GM08714 (cell line): ENCODE results near the gene TARBP1.

ENCODE experiments used
- H3K4me3 ChIP-seq: fragments of 200-500 bp; sonication (Bioruptor generic); 2 replicates; pipeline ENCODE4 v1.5.1; 2014; ENCODE audit warnings: mild to moderate bottlenecking, low read length, inconsistent platforms
- ZNF274 ChIP-seq: IDR thresholded peaks from 2 replicates; pipeline ENCODE4 v1.6.1; 2012; ENCODE audit warnings: mild to moderate bottlenecking, low read depth, low read length

TARBP1 gene

DNA sequence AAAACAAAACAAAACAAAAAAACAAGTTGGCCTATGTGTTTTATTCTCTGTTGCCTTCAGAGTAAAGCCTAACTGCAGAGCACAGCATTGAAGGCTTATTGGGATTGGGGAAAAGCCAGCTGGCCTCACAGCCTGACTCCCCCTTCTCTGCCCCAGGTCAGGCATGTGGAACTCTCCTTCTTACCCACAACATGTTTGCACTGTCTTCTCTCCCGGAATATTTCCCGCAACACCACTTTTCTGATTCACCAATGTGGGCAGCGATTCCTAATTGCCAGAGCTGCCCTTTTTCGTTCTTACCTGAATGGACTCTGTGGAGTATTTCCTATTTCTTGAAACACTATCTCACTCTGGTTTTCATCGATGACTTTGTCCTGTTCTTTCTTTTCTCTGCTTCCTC is 2.8 kb upstream of the TARBP1 start:
- TF ChIP-seq ZNF274: no peak
- H3K4me3 ChIP-seq: no peak overlapping the region

DNA sequence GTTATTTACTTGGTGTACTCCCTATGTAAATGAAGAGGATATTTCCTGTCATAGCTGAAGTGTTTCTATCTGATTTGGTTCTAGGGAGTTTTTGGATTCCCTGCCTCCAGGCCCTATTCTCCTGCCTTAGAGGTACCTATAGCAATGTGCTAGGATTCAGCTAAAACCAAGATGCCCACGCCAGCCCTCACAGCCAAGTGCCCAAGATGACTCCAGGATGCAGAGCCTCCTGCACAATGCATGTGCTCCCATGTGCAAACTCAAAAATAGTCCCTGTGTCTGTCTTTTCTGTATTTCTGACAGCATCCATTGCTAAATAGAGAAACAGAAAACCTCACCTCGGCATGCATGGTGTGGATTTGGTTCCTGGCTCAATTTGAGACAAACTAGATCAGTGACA is 887 bp upstream of the TARBP1 start:
- no peak overlapping the region for H3K4me3 ChIP-seq
- no peak for TF ChIP-seq ZNF274

DNA sequence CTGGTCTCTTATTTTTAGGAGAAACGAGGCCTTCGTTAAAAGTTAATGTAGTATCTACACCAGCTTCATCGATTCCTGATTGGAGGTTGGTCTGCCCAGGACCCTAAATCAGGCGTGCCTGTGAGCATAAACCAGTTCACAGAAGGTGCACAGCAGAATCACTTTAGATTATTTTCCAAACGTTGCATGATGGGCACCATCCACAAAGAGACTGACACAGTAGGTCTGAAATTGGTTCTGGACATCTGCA is 256 bp upstream of the TARBP1 start:
- TF ChIP-seq ZNF274: no peak
- H3K4me3 ChIP-seq: peak overlapping the region; percentile 92; the same call in 1 of the 2 replicates

DNA sequence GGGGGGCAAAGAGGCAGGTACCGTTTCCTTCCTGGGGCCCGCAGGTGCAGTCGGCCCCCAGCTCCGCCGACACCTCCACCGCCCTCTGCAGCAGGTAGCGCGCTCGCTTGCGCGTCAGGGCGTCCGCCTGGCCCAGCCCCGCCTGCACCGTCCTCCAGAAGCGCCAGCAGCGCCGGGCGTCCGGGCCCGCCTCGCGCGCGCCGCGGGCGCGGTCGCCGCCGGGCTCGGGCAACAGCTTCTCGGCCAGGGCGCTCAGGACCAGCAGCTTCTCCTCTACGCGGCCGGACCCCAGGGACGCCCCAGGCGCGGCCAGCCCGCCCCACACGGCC is 863 bp downstream of the TARBP1 start:
- TF ChIP-seq ZNF274: no peak
- peak overlapping the region; percentile 92 for H3K4me3 ChIP-seq

DNA sequence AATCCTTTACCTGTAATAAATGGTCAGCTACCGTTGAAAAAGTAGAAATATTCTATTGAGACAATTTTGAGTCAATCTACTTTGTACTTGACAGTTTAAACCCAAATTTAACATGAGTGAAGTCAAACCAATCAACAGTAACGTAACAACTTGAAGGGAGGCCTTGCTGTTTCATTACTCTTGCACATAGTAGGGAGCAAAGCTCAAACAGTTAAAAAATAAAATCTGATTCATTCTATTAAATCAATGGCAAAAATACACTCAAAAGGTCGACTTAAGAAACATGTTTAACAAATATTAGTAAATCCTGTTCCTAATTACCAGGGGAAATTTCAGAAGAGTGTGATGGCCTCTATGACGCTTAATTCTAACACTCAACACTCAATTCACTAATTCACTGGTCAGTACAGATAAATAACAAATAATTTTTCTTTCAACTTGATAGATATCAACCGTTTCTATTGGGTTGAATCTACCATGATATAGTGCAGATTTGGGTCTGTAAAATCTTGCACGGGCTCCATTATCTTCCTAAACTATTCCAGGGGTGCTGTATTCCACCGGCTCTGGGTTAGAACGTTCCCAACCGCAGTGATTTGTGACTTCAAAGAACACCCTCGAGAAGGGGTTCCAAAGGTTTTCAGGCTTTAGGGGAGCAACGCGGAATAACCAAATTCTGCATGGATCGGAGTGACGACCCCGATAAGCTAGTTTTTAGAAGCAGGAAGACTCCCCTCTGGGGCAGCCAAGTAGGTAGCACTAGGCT is 1.4 kb downstream of the TARBP1 start:
- H3K4me3 ChIP-seq: peak overlapping the region; percentile 92
- no peak for TF ChIP-seq ZNF274

DNA sequence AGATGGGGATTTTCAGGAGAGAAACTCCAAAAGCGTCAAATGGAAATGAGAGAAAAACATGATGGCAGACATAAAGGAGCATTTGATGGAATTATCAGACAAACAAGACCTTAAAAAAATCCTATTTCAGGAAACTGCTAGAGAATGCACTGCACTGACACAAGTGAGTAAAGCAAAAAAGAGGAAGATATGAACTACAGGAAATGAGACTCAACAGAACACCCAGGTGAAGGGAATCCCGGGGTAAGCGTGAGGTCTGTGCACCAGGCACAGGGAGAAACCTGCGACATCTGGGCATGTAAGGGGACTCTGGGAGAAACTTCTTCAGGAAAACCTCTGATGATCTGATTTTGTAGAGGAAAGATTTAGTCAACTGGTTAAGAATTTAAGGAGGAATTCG is 2.8 kb downstream of the TARBP1 start:
- no peak for TF ChIP-seq ZNF274
- H3K4me3 ChIP-seq: peak overlapping the region; percentile 51

DNA sequence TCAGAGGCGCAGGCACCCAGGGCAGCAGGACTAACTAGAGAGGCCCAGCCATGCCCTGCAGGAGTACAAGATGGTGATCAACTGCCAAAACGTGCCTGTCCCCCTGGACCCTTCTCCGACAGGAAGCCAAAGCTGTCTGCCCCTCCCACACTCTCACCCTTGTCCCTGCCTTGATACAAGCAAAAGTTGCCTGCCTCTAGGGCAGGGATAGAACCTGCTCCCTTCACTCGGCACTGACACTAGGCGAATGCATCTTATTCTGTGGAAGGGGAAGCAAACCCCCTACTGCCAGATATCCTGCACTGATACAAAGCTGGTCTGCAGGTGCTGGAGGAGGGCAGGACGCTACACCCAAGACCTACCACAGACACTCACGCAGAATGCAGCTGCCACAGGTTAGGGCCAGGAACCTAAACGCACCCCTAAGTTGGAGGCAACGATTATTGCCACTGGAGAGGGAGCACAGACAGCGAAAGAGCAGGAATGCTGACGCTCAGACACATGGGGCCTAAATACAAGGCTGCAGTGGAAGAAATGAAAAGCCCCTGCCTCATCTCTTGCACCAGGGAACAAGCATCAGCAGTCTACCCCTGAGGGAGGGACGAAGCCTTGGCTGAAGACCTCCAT is 3.7 kb downstream of the TARBP1 start:
- peak overlapping the region; percentile 37; the same call in 1 of the 2 replicates for H3K4me3 ChIP-seq

DNA sequence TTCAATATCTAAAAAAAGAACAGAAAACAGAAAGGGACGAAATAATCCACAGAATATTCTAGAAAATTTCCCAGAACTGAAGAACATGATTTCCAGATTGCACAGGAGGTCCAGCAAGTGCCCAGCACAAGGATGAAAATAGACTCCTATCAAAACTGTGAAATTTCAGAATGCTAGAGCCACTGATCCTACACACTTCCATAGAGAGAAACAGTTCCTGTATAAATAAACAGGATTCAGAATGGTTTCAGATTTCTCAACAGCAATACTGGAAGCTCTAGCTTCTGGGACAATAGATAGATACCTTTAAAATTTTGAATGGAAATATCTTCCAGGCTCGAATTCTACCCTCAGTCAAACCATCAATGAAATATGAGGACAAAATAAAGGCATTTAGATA is 4.6 kb downstream of the TARBP1 start:
- H3K4me3 ChIP-seq: no peak overlapping the region
- no peak for TF ChIP-seq ZNF274

More for the DNA sequence above, 3.7 kb downstream of the TARBP1 start:
- no peak for TF ChIP-seq ZNF274

DNA sequence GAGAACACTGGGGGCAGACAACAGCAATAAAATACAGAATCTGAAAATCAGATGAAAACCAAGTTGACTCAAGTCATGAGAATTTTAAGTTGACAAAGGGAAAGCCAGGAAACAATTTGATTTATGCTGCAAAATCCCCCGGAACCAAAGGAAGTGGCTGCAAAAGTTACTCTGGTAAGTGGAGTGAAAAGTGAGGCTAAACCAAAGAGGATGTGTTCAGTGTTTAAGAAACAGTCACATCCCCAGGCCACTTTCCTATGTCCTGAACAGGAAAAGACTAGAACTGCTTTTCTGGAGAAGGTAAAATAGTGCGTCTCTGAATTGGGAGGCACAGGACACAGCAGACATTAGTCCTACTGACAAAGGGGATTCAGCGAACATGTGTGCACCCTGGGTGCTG is 5.9 kb downstream of the TARBP1 start:
- TF ChIP-seq ZNF274: no peak

DNA sequence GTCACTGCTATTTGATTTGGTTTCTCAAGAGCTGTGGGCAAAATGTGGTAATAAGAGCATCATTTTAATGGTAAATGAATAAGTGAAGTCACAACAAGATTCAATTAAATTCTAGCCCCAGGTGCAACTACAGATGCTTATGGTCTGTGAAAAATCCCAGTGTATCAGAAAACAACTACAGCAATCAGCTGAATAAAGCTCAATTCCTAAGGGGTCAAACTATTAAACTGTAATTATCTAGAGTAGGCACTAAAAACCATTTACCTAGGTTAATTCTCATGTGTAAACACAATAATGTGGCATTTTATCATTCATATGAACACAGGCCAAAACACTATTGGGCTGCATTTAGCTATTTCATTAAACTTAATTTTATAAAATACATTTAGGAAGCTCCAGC is 9.6 kb downstream of the TARBP1 start:
- no peak overlapping the region for H3K4me3 ChIP-seq
- TF ChIP-seq ZNF274: no peak

More for the DNA sequence above, 5.9 kb downstream of the TARBP1 start:
- H3K4me3 ChIP-seq: peak overlapping the region; percentile 14; the same call in 1 of the 2 replicates

DNA sequence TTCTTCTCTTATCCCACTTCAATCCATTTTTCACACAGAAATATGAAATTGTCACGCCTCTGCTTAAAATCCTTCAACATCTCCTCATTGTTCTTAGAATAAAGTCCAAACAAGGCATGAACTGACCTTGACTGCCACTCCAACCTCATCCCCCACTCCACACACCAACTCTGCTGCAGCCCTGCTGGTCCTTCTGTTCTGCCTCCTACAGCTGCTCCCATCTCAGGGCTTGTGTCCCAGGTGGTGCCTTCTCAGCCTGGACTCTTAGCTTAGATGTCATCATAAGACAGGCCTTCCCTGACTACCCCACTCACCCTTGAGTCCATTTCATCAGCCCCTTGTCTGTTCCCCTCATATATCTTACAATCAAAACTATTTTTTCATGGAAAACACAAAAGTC is 10.4 kb downstream of the TARBP1 start:
- TF ChIP-seq ZNF274: no peak
- no peak overlapping the region for H3K4me3 ChIP-seq

DNA sequence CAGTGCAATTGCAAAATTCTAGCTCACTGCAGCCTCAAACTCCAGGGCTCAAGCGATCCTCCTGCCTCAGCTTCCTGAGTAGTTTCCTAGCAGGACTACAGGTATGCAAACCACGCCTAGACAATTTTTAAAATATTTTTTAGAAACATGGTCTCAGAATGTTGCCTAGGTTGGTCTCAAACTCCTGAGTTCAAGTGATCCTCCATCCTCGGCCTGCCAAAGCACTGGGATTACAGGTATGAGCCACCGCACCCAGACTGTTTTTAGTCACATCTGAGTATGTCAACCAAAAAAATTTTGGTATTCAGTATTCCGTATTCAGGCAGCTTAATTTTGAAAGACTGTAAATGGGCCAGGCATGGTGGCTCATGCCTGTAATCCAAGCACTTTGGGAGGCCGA is 11.2 kb downstream of the TARBP1 start:
- H3K4me3 ChIP-seq: no peak overlapping the region
- no peak for TF ChIP-seq ZNF274

DNA sequence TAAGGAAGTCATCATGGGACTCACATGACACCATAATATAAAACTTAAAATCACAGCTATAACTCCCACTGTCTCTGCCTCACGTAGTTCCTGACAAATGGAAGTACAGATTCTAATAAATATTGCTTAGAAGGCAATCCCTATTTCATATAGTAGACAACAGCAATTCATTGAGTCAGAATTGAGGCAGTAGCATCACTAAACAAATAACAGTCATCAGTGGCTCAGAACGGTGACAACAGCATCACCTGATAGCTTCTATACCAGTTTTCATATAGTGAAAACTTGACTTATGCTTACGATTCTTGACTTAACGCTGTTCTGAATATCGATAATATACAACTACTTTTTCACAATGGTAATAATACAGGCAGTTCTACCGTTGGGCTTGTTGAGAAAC is 12.0 kb downstream of the TARBP1 start:
- no peak overlapping the region for H3K4me3 ChIP-seq
- no peak for TF ChIP-seq ZNF274

DNA sequence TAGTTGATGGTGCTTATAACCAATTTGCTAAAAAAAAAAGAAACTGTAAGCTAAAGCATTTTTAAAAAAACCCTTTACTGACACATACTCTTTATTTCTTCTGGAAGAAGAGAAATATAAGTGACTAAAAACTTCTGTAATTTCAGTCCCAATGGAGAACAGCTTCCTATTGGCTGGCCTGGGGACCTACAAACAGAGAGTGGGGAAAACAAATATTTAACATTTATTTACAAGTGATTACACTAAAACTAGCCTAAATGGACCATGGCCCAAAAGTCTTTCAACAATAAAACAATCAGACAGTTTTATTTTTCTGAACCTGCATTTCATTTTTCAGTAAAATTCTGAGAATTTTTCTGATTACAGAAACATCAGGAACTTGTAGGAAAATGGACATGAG is 15.2 kb downstream of the TARBP1 start:
- TF ChIP-seq ZNF274: no peak
- H3K4me3 ChIP-seq: no peak overlapping the region

DNA sequence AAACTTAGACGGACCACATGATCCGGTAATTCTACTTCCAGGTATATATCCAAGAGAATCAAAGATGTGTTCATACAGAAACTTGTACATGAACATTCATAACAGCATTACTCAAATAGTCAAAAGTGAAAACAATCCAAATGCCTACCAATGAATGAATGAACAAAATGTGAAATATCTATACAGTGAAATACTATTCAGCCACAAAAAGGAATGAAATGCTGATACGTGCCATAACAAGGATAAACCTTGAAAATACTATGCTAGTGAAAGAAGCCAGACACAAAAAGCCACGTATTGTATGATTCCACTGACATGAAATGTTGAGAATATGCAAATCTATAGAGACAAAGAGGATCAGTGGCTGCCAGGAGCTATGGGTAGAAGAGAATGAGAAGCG is 18.3 kb downstream of the TARBP1 start:
- no peak for TF ChIP-seq ZNF274
- no peak overlapping the region for H3K4me3 ChIP-seq

DNA sequence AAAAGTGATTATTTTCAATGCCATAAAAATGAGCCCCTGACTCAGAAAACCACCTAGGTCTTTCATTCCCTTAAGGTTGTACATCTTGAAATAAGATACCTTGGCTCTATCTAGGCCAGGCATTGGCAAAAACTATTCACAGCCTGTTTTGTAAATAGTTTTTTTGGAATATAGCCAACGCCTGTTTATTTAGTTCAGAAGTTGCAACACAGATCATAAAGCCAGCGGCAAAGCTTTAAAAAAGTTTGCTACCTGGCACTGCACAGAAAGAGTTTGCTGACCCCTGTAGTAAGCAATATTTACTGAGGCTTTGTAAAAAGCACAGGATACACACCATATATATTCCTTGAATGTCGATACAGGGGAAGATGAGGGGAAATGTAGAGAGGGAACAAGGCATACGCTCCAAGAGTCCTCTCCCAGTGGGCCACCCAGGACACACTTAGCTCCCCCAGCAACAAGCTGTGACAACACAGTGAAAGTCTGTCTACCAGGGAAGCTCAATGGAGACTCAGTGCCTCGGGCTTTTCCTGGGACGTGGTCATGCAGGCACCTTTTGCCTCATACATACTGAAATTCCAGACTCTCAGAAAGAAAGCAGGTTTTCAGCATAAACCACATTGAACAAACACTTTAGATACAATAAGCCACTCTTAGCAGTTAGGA is 20.5 kb downstream of the TARBP1 start:
- no peak overlapping the region for H3K4me3 ChIP-seq
- no peak for TF ChIP-seq ZNF274

DNA sequence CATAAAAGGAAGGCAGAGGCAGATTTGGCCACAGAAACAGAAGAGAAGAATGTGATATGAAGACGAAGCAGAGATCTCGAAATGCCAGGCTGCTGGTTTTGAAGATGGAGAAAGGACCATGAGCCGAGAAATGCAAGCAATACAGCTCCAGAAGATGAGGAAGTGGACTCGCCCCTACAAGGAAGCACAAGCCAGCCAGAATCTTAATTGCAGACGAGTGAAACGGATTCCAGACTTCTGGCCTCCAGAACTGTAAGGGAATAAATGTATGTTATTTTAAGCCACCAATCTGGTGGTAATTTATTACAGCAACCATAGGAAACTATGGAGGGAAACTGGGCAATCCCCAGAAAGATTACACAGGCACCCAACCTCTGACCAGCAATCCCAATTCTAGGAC is 24.1 kb downstream of the TARBP1 start:
- H3K4me3 ChIP-seq: no peak overlapping the region
- no peak for TF ChIP-seq ZNF274
